ENCODE measurements around the gene PTH1R. TPM values are rescaled to one million over a fixed set of nuclear protein-coding genes. Genes with fewer than 3 reads are reported as not detected.

The PTH1R gene
- polyA plus RNA-seq, 3 donors = not detected

GRCh38 chr3:46924921-46925584, 47.5 kb downstream of the PTH1R start:
- Mint-ChIP-seq H3K27me3 (ENCODE audit: low read depth in 3 of 3) (no peaks in the 10 kb centered on the region), H3K36me3 (peaks cover 61 to 70% of the 10 kb centered on the region in 2 donors), H3K4me1 (peaks cover 53% of the 10 kb centered on the region), H3K4me3 (no peak overlapping the region), H3K27ac (peak overlapping the region in 4 of 7 donors; percentile 25 to 97 (median 78)), H3K9me3 (peaks cover 0 to 7% (median 3%) of the 10 kb centered on the region in 7 donors)
- H3K4me1 ChIP-seq (ENCODE audit: control insufficient read depth in 1 of 2, insufficient read depth in 2 of 2, low read length in 2 of 2) = peaks cover 51 to 62% of the 10 kb centered on the region in 2 donors
- TF ChIP-seq, protein P1, sequence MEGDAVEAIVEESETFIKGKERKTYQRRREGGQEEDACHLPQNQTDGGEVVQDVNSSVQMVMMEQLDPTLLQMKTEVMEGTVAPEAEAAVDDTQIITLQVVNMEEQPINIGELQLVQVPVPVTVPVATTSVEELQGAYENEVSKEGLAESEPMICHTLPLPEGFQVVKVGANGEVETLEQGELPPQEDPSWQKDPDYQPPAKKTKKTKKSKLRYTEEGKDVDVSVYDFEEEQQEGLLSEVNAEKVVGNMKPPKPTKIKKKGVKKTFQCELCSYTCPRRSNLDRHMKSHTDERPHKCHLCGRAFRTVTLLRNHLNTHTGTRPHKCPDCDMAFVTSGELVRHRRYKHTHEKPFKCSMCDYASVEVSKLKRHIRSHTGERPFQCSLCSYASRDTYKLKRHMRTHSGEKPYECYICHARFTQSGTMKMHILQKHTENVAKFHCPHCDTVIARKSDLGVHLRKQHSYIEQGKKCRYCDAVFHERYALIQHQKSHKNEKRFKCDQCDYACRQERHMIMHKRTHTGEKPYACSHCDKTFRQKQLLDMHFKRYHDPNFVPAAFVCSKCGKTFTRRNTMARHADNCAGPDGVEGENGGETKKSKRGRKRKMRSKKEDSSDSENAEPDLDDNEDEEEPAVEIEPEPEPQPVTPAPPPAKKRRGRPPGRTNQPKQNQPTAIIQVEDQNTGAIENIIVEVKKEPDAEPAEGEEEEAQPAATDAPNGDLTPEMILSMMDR (IDR thresholded peaks at IDR 0.05) = no peak
- H4K20me1 ChIP-seq (ENCODE audit: insufficient read depth, low read length) = peaks cover 49% of the 10 kb centered on the region
- peak overlapping the region in 1 of 2 donors; percentile 91 for H3K27ac ChIP-seq (ENCODE audit: low read depth in 1 of 2, low read length in 2 of 2)
- 81% methylated on average over 7 of the region's 10 CpGs for WGBS (ENCODE audit: insufficient coverage)
- no peaks in the 10 kb centered on the region for H3K27me3 ChIP-seq (ENCODE audit: control insufficient read depth in 2 of 2, insufficient read depth in 2 of 2, low read length in 2 of 2)
- H3K9ac ChIP-seq (ENCODE audit: insufficient read depth, low read length, poor library complexity, severe bottlenecking) = no peak overlapping the region
- H3K4me3 ChIP-seq (replicated peaks in 1 of 3; ENCODE audit: low read depth in 2 of 3, low read length in 3 of 3) = no peak overlapping the region
- no peaks in the 10 kb centered on the region for H3K9me3 ChIP-seq (replicated peaks in 1 of 2; ENCODE audit: control insufficient read depth in 1 of 2, insufficient read depth in 1 of 2, low read length in 2 of 2)
- no peak overlapping the region for H2AFZ ChIP-seq (ENCODE audit: insufficient read depth, low read depth, low read length, poor library complexity, severe bottlenecking)
- H3K79me2 ChIP-seq (ENCODE audit: insufficient read depth, low read length) = peaks cover 66% of the 10 kb centered on the region
- DNase-seq = no peak
- no peak overlapping the region for H3K4me2 ChIP-seq (replicated peaks; ENCODE audit: extremely low read depth, low read length, poor library complexity, severe bottlenecking)
- intact Hi-C loops (cut with micrococcal nuclease) = loop anchor here (5.0 kb wide), 3 partner anchors 42 to 72 kb away; no protein-coding TSS in a partner anchor
- H3K36me3 ChIP-seq (replicated peaks in 1 of 2; ENCODE audit: control insufficient read depth in 1 of 2, insufficient read depth in 2 of 2, low read length in 2 of 2) = peaks cover 58 to 61% of the 10 kb centered on the region in 2 donors

DNA sequence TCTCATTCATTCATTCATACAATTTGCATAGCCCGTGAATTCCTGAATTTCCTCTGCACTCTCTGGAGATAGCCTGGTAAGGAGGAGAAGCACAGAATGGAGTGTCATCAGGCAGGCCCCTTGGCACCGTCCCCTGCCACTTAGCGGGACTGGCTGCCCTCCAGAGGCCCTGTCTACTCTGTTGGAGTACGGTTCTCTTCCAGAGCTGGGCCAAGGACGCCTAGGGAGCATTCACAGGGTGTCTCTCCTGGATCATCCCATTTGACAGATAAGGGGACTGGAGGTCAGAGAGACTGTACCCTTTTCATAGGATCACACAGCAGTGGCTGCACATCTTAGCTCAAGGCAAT, 48.0 kb downstream of the PTH1R start:
- Histone ChIP-seq H3K36me3 (replicated peaks in 1 of 2; ENCODE audit: control insufficient read depth in 1 of 2, insufficient read depth in 2 of 2, low read length in 2 of 2) (peaks cover 53 to 55% of the 10 kb centered on the region in 2 donors), H3K27me3 (ENCODE audit: control insufficient read depth in 2 of 2, insufficient read depth in 2 of 2, low read length in 2 of 2) (no peaks in the 10 kb centered on the region), H3K4me3 (replicated peaks in 1 of 3; ENCODE audit: low read depth in 2 of 3, low read length in 3 of 3) (no peak overlapping the region), H3K4me1 (ENCODE audit: control insufficient read depth in 1 of 2, insufficient read depth in 2 of 2, low read length in 2 of 2) (peaks cover 56 to 68% of the 10 kb centered on the region in 2 donors), H3K9me3 (replicated peaks in 1 of 2; ENCODE audit: control insufficient read depth in 1 of 2, insufficient read depth in 1 of 2, low read length in 2 of 2) (no peaks in the 10 kb centered on the region), H2AFZ (ENCODE audit: insufficient read depth, low read depth, low read length, poor library complexity, severe bottlenecking) (no peak overlapping the region), H4K20me1 (ENCODE audit: insufficient read depth, low read length) (peaks cover 49% of the 10 kb centered on the region), H3K9ac (ENCODE audit: insufficient read depth, low read length, poor library complexity, severe bottlenecking) (no peak overlapping the region), H3K4me2 (replicated peaks; ENCODE audit: extremely low read depth, low read length, poor library complexity, severe bottlenecking) (peak overlapping the region; percentile 71), H3K27ac (ENCODE audit: low read depth in 1 of 2, low read length in 2 of 2) (peak overlapping the region; percentile 88 to 91), H3K79me2 (ENCODE audit: insufficient read depth, low read length) (peaks cover 68% of the 10 kb centered on the region)
- Mint-ChIP-seq H3K27me3 (ENCODE audit: low read depth in 3 of 3) (no peaks in the 10 kb centered on the region), H3K4me3 (no peak overlapping the region), H3K9me3 (peaks cover 0 to 7% (median 3%) of the 10 kb centered on the region in 7 donors), H3K4me1 (peaks cover 58% of the 10 kb centered on the region), H3K36me3 (peaks cover 58 to 65% of the 10 kb centered on the region in 2 donors), H3K27ac (peak overlapping the region in 6 of 7 donors; percentile 92 to 98 (median 97))
- DNase-seq = no peak
- intact Hi-C loops (cut with micrococcal nuclease) = loop anchor here in 1 of 2 donors (5.0 kb wide), 2 partner anchors 42 to 62 kb away; no protein-coding TSS in a partner anchor
- 86% methylated on average over 2 of the region's 5 CpGs for WGBS (ENCODE audit: insufficient coverage)
- TF ChIP-seq, protein P1 (IDR thresholded peaks at IDR 0.05) = no peak
